K562 (cell line): ENCODE data around the gene TOMM40L. TPM values are rescaled to one million over a fixed set of nuclear protein-coding genes. Genes with fewer than 3 reads are reported as not detected.

Source experiments
- FOXK1 ChIP-seq: sonication (generic); formaldehyde crosslinking; IDR thresholded peaks from 2 replicates; pipeline ENCODE4 v1.8.0; 2022; ENCODE audit warnings: missing genetic modification reagents, mild to moderate bottlenecking, borderline replicate concordance
- ILK ChIP-seq: fragments of 450-650 bp; IDR thresholded peaks from 2 replicates; pipeline ENCODE4 v1.6.1; 2016; ENCODE audit warnings: missing genetic modification characterization, low read depth, mild to moderate bottlenecking, missing compliant biosample characterization, moderate library complexity, borderline replicate concordance
- NCOA2 ChIP-seq, 2 experiments: fragments of 450-650 bp; IDR thresholded peaks; 2 replicates each; pipeline ENCODE4 v1.6.1; 2018; ENCODE audit warnings: mild to moderate bottlenecking in 2 of 2, moderate library complexity in 1 of 2; ENCODE audit not compliant: partially characterized antibody in 2 of 2
- SMC3 ChIP-seq: conservative IDR thresholded peaks from 2 replicates; pipeline ENCODE4 v1.6.1; 2011; ENCODE audit warnings: low read depth, low read length, improper control_type of control experiment; ENCODE audit not compliant: insufficient read depth
- TARDBP ChIP-seq: fragments of 450-650 bp; IDR thresholded peaks from 2 replicates; pipeline ENCODE4 v1.6.1; 2016
- ZFX ChIP-seq: sonication (generic); formaldehyde crosslinking; IDR thresholded peaks from 2 replicates; pipeline ENCODE4 v1.8.0; 2022; ENCODE audit warnings: mild to moderate bottlenecking, missing genetic modification reagents, moderate library complexity
- ZNF274 ChIP-seq: IDR thresholded peaks from 2 replicates; pipeline ENCODE4 v1.6.1; 2011; ENCODE audit warnings: low read depth, mild to moderate bottlenecking, low read length, moderate library complexity, borderline replicate concordance
- ZNF408 ChIP-seq: fragments of 250-450 bp; sonication (Bioruptor Pico); IDR thresholded peaks from 2 replicates; pipeline ENCODE4 v1.4.0; 2020; ENCODE audit warnings: low read depth, mild to moderate bottlenecking, moderate library complexity
- ZNF592 ChIP-seq: fragments of 450-650 bp; IDR thresholded peaks from 2 replicates; pipeline ENCODE4 v1.6.1; 2017; ENCODE audit warnings: antibody characterized with exemption, mild to moderate bottlenecking
- ZNF778 ChIP-seq: fragments of 450-650 bp; formaldehyde crosslinking; IDR thresholded peaks from 2 replicates; pipeline ENCODE4 v1.4.0; 2020; ENCODE audit warnings: mild to moderate bottlenecking, moderate library complexity
- polyA plus RNA-seq, 8 experiments: library from polyadenylated mRNA; depleted of rRNA in 4 of 8; stranded (reverse) in 5 of 8; unstranded in 3 of 8; fragments of >200 nt; fragmentation: Nextera tagmentation in 2 of 8; fragmentation: Illumina TruSeq in 1 of 8; extraction: Ambion mirVana in 2 of 8; extraction: Trizol in 1 of 8; gene quantifications; 2 replicates each; pipeline versions ENCODE4 v1.2.1 to v1.2.3, GENCODE V29; 2011 to 2014; ENCODE audit warnings: inconsistent platforms in 1 of 8, missing spikeins in 1 of 8
- total RNA-seq, 7 experiments: library from RNA; depleted of rRNA in 6 of 7; stranded (reverse); fragments of >200 nt in 6 of 7; fragmentation: Illumina TruSeq in 2 of 7; extraction: Trizol in 2 of 7; gene quantifications; 2 replicates each; pipeline versions ENCODE4 v1.2.1 to v1.2.3, GENCODE V29; 2011 to 2021; ENCODE audit warnings: low replicate concordance in 1 of 7
- TF ChIP-seq, protein P1 (sequence below): conservative IDR thresholded peaks from 2 replicates; pipeline ENCODE4 v1.6.1; 2011; ENCODE audit warnings: low read depth, mild to moderate bottlenecking, low read length; ENCODE audit not compliant: control insufficient read depth
- TF ChIP-seq, protein P2 (sequence below): sonication (generic); formaldehyde crosslinking; IDR thresholded peaks from 2 replicates; pipeline ENCODE4 v1.8.1; 2023; ENCODE audit warnings: missing genetic modification reagents, mild to moderate bottlenecking, borderline replicate concordance
- TF ChIP-seq, protein P3 (sequence below): IDR thresholded peaks from 2 replicates; pipeline ENCODE4 v1.6.1; 2014; ENCODE audit warnings: antibody characterized with exemption

TOMM40L gene
- total and polyA plus RNA-seq, 9 of the 15 experiments (the other 6 are each of a cell fraction or from before 2014, with no cell fraction given): 9.6 to 33.6 (median 25.2) TPM

- TF ChIP-seq ZNF592: no peak
- no peak for TF ChIP-seq ILK (tag)
- TF ChIP-seq, protein P1, sequence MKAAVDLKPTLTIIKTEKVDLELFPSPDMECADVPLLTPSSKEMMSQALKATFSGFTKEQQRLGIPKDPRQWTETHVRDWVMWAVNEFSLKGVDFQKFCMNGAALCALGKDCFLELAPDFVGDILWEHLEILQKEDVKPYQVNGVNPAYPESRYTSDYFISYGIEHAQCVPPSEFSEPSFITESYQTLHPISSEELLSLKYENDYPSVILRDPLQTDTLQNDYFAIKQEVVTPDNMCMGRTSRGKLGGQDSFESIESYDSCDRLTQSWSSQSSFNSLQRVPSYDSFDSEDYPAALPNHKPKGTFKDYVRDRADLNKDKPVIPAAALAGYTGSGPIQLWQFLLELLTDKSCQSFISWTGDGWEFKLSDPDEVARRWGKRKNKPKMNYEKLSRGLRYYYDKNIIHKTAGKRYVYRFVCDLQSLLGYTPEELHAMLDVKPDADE: no peak
- TF ChIP-seq ZNF408 (CRISPR knock-in tag): no peak
- TF ChIP-seq FOXK1 (CRISPR knock-in tag): no peak
- TF ChIP-seq TARDBP: no peak
- TF ChIP-seq, protein P2, sequence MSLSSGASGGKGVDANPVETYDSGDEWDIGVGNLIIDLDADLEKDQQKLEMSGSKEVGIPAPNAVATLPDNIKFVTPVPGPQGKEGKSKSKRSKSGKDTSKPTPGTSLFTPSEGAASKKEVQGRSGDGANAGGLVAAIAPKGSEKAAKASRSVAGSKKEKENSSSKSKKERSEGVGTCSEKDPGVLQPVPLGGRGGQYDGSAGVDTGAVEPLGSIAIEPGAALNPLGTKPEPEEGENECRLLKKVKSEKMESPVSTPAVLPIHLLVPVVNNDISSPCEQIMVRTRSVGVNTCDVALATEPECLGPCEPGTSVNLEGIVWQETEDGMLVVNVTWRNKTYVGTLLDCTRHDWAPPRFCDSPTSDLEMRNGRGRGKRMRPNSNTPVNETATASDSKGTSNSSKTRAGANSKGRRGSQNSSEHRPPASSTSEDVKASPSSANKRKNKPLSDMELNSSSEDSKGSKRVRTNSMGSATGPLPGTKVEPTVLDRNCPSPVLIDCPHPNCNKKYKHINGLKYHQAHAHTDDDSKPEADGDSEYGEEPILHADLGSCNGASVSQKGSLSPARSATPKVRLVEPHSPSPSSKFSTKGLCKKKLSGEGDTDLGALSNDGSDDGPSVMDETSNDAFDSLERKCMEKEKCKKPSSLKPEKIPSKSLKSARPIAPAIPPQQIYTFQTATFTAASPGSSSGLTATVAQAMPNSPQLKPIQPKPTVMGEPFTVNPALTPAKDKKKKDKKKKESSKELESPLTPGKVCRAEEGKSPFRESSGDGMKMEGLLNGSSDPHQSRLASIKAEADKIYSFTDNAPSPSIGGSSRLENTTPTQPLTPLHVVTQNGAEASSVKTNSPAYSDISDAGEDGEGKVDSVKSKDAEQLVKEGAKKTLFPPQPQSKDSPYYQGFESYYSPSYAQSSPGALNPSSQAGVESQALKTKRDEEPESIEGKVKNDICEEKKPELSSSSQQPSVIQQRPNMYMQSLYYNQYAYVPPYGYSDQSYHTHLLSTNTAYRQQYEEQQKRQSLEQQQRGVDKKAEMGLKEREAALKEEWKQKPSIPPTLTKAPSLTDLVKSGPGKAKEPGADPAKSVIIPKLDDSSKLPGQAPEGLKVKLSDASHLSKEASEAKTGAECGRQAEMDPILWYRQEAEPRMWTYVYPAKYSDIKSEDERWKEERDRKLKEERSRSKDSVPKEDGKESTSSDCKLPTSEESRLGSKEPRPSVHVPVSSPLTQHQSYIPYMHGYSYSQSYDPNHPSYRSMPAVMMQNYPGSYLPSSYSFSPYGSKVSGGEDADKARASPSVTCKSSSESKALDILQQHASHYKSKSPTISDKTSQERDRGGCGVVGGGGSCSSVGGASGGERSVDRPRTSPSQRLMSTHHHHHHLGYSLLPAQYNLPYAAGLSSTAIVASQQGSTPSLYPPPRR (CRISPR knock-in tag): no peak
- no peak for TF ChIP-seq NCOA2 (IDR thresholded peaks at IDR 0.05; ENCODE audit: partially characterized antibody in 2 of 2)
- no peak for TF ChIP-seq ZNF778 (CRISPR knock-in tag)
- TF ChIP-seq SMC3: peak; percentile 88
- TF ChIP-seq ZFX: no peak
- TF ChIP-seq, protein P3, sequence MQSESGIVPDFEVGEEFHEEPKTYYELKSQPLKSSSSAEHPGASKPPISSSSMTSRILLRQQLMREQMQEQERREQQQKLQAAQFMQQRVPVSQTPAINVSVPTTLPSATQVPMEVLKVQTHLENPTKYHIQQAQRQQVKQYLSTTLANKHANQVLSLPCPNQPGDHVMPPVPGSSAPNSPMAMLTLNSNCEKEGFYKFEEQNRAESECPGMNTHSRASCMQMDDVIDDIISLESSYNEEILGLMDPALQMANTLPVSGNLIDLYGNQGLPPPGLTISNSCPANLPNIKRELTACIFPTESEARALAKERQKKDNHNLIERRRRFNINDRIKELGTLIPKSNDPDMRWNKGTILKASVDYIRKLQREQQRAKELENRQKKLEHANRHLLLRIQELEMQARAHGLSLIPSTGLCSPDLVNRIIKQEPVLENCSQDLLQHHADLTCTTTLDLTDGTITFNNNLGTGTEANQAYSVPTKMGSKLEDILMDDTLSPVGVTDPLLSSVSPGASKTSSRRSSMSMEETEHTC: no peak
- no peak for TF ChIP-seq ZNF274
Observed at GRCh38 chr1:161192476-161193465, 33.1 kb upstream of the TOMM40L start (continued).
